Measurements from ENCODE around the gene SLC7A1.

SLC7A1 gene

DNA sequence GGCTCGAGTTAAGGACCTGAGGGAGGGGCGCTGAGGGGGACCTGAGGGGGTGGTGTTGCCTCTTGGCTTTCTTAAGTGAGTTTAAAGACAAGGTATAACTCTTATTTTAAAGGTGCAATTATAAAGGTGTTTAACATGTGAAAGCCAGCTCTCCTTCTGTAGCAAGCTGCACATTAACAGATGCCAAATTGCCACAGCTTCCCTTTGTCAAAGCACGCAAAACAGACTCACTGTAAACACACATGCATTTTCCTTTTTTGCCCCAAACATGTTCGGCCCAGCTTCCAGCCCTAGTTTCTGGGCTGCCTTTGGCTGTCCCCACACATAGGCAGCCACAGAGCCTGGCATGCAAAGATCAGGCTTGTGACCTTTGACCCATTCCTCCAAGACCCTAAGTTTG, 111.9 kb downstream of the SLC7A1 start:
- 67 to 77% methylated on average over 4 of the region's 4 CpGs for WGBS, 2 experiments
- H3K27ac ChIP-seq (ENCODE audit: insufficient read depth, low read depth, low read length, poor library complexity, severe bottlenecking), result peak overlapping the region; percentile 11

DNA sequence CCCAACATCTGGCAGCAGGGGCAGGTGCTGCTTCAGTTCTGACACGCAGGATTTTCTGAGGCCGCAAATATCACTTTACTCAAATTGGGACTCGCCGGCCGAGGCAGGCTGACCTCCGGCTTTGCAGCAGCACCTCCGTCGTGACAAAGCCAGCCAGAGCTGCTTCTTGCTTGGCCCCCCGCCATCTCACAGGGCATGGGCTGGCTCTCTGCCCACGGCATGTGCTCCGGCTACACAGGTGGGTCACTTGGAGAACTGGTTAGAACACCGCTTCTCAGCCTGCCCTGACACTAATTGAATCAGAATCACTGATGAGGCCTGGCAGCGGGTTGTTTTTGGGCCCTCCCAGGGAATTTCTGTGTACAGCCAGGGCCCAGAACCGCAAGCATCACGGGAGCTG, 112.3 kb downstream of the SLC7A1 start:
- H3K9me3 ChIP-seq (ENCODE audit: control insufficient read depth, low read length), result no peaks in the 10 kb centered on the region
- H3K27me3 ChIP-seq (ENCODE audit: control insufficient read depth, insufficient read depth, low read length, poor library complexity, severe bottlenecking), result no peaks in the 10 kb centered on the region
- WGBS, 2 experiments, result 90 to 91% methylated on average over 15 of the region's 15 CpGs
- H3K27ac ChIP-seq (ENCODE audit: insufficient read depth, low read depth, low read length, poor library complexity, severe bottlenecking), result no peak overlapping the region
- H3K36me3 ChIP-seq (ENCODE audit: control insufficient read depth, insufficient read depth, low read length), result no peaks in the 10 kb centered on the region
- H3K4me1 ChIP-seq (ENCODE audit: control insufficient read depth, insufficient read depth, low read length), result peaks cover 22% of the 10 kb centered on the region
- no peak overlapping the region for H3K4me3 ChIP-seq (ENCODE audit: insufficient read depth, low read depth, low read length)

More for the DNA sequence above, 111.9 kb downstream of the SLC7A1 start:
- no peaks in the 10 kb centered on the region for H3K9me3 ChIP-seq (ENCODE audit: control insufficient read depth, low read length)
- H3K36me3 ChIP-seq (ENCODE audit: control insufficient read depth, insufficient read depth, low read length), result no peaks in the 10 kb centered on the region
- no peaks in the 10 kb centered on the region for H3K27me3 ChIP-seq (ENCODE audit: control insufficient read depth, insufficient read depth, low read length, poor library complexity, severe bottlenecking)
- peaks cover 22% of the 10 kb centered on the region for H3K4me1 ChIP-seq (ENCODE audit: control insufficient read depth, insufficient read depth, low read length)
- no peak overlapping the region for H3K4me3 ChIP-seq (ENCODE audit: insufficient read depth, low read depth, low read length)

DNA sequence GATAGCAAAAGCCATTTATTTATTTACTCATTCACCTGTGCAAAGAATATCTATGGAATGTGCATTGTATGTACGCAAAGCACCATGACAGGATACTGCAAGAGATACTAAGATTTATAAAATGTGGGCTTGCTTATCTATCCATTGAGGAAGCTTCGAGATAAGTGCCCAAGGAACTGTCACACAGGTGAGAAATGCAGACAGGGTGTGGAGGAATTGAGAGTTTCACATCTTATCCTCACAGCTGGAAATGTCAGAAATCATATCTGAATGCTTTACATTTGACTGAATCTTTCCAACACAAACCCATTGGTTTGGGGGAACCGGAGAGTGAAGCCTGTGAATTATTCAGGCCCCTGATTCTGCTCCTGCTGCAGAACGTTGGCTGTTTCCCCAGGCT, 113.0 kb downstream of the SLC7A1 start:
- Histone ChIP-seq H3K4me1 (ENCODE audit: control insufficient read depth, insufficient read depth, low read length) (peaks cover 22% of the 10 kb centered on the region), H3K36me3 (ENCODE audit: control insufficient read depth, insufficient read depth, low read length) (no peaks in the 10 kb centered on the region), H3K9me3 (ENCODE audit: control insufficient read depth, low read length) (no peaks in the 10 kb centered on the region), H3K27me3 (ENCODE audit: control insufficient read depth, insufficient read depth, low read length, poor library complexity, severe bottlenecking) (no peaks in the 10 kb centered on the region), H3K4me3 (ENCODE audit: insufficient read depth, low read depth, low read length) (no peak overlapping the region), H3K27ac (ENCODE audit: insufficient read depth, low read depth, low read length, poor library complexity, severe bottlenecking) (no peak overlapping the region)
- 91 to 96% methylated on average over 4 of the region's 4 CpGs for WGBS, 2 experiments

DNA sequence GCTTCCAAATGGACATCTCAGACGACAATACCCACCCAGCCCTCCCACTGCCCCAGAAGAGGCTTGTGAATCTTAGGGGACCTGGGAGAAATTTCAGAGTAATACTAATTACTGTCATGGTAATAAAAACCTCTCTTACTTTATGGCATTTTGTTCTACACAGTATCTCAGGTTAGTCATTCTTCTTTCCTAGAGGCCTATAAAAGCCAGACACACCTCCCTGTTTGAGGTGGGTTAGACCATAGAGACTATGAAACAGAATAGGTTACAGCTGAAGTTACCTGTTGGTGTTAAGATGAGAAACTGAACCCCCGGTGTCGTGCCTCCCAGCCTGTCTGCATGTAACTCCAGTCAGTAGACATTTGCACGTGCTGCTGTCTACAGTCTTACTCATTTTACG, 113.9 kb downstream of the SLC7A1 start:
- H3K4me3 ChIP-seq (ENCODE audit: insufficient read depth, low read depth, low read length), result no peak overlapping the region
- WGBS, 2 experiments, result 94% methylated on average over 4 to 5 of the region's 5 CpGs
- no peak overlapping the region for H3K27ac ChIP-seq (ENCODE audit: insufficient read depth, low read depth, low read length, poor library complexity, severe bottlenecking)
- H3K4me1 ChIP-seq (ENCODE audit: control insufficient read depth, insufficient read depth, low read length), result peaks cover 26% of the 10 kb centered on the region
- no peaks in the 10 kb centered on the region for H3K27me3 ChIP-seq (ENCODE audit: control insufficient read depth, insufficient read depth, low read length, poor library complexity, severe bottlenecking)
- H3K9me3 ChIP-seq (ENCODE audit: control insufficient read depth, low read length), result no peaks in the 10 kb centered on the region
- H3K36me3 ChIP-seq (ENCODE audit: control insufficient read depth, insufficient read depth, low read length), result no peaks in the 10 kb centered on the region

- Histone ChIP-seq H3K4me3 (ENCODE audit: insufficient read depth, low read depth, low read length) (no peak overlapping the region), H3K9me3 (ENCODE audit: control insufficient read depth, low read length) (no peaks in the 10 kb centered on the region), H3K27ac (ENCODE audit: insufficient read depth, low read depth, low read length, poor library complexity, severe bottlenecking) (no peak overlapping the region), H3K36me3 (ENCODE audit: control insufficient read depth, insufficient read depth, low read length) (no peaks in the 10 kb centered on the region), H3K4me1 (ENCODE audit: control insufficient read depth, insufficient read depth, low read length) (peaks cover 26% of the 10 kb centered on the region), H3K27me3 (ENCODE audit: control insufficient read depth, insufficient read depth, low read length, poor library complexity, severe bottlenecking) (no peaks in the 10 kb centered on the region)
- 94% methylated on average over 9 of the region's 11 CpGs for WGBS, 2 experiments
These were observed 114.5 kb downstream of the SLC7A1 start for GRCh38 chr13:29480893-29481525.

GRCh38 chr13:29479716-29480492, 115.6 kb downstream of the SLC7A1 start:
- Histone ChIP-seq H3K27me3 (ENCODE audit: control insufficient read depth, insufficient read depth, low read length, poor library complexity, severe bottlenecking) (no peaks in the 10 kb centered on the region), H3K4me3 (ENCODE audit: insufficient read depth, low read depth, low read length) (no peak overlapping the region), H3K4me1 (ENCODE audit: control insufficient read depth, insufficient read depth, low read length) (peaks cover 23% of the 10 kb centered on the region), H3K9me3 (ENCODE audit: control insufficient read depth, low read length) (no peaks in the 10 kb centered on the region), H3K27ac (ENCODE audit: insufficient read depth, low read depth, low read length, poor library complexity, severe bottlenecking) (no peak overlapping the region), H3K36me3 (ENCODE audit: control insufficient read depth, insufficient read depth, low read length) (no peaks in the 10 kb centered on the region)
- WGBS, 2 experiments, result 89 to 90% methylated on average over 25 of the region's 25 CpGs

- WGBS, 2 experiments, result 89 to 96% methylated on average over 1 to 2 of the region's 3 CpGs
- H3K4me3 ChIP-seq (ENCODE audit: insufficient read depth, low read depth, low read length), result no peak overlapping the region
- H3K36me3 ChIP-seq (ENCODE audit: control insufficient read depth, insufficient read depth, low read length), result no peaks in the 10 kb centered on the region
- no peaks in the 10 kb centered on the region for H3K27me3 ChIP-seq (ENCODE audit: control insufficient read depth, insufficient read depth, low read length, poor library complexity, severe bottlenecking)
- no peaks in the 10 kb centered on the region for H3K9me3 ChIP-seq (ENCODE audit: control insufficient read depth, low read length)
- H3K27ac ChIP-seq (ENCODE audit: insufficient read depth, low read depth, low read length, poor library complexity, severe bottlenecking), result no peak overlapping the region
- peaks cover 4% of the 10 kb centered on the region for H3K4me1 ChIP-seq (ENCODE audit: control insufficient read depth, insufficient read depth, low read length)
These were observed 119.4 kb downstream of the SLC7A1 start for GRCh38 chr13:29476046-29476445.

DNA sequence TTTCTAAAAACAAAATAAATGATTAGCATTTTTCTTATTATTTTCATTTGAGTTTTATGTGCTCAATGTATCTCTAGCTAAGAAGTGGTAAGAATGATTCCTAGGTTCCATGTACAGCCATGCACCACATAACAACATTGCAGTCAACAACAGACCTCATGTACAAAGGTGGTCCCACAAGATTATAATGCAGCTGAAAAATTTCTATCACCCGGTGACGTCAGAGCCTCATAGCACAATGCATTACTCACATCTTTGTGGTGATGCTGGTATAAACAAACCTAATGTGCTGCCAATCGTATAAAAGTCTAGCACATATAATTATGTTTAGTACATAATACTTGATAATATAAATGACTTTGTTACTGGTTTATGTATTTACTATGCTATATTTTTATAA, 120.5 kb downstream of the SLC7A1 start:
- Histone ChIP-seq H3K4me1 (ENCODE audit: control insufficient read depth, insufficient read depth, low read length) (peaks cover 4% of the 10 kb centered on the region), H3K9me3 (ENCODE audit: control insufficient read depth, low read length) (no peaks in the 10 kb centered on the region), H3K36me3 (ENCODE audit: control insufficient read depth, insufficient read depth, low read length) (no peaks in the 10 kb centered on the region), H3K4me3 (ENCODE audit: insufficient read depth, low read depth, low read length) (no peak overlapping the region), H3K27ac (ENCODE audit: insufficient read depth, low read depth, low read length, poor library complexity, severe bottlenecking) (no peak overlapping the region), H3K27me3 (ENCODE audit: control insufficient read depth, insufficient read depth, low read length, poor library complexity, severe bottlenecking) (no peaks in the 10 kb centered on the region)
- WGBS, 2 experiments, result 88 to 90% methylated on average over 2 of the region's 3 CpGs

DNA sequence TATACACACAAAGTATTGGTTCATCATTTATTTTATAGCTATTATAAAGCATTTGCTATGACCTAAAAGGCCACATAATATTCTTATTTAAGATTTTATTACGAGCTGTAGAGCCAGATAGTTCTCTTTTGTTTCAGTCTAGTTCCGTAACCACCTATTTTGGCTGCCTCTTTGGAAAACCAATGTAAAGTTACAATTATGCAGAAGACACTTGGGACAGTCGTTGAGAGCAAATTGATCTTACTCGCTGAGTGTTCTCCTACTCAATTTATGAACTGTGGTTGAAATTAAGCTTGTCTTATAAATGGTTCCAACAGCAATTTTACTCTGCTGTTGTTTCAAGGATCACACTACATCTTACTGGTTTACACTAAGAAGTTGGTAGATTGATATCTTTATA, 122.3 kb downstream of the SLC7A1 start:
- H3K4me3 ChIP-seq (ENCODE audit: insufficient read depth, low read depth, low read length), result no peak overlapping the region
- no peak overlapping the region for H3K27ac ChIP-seq (ENCODE audit: insufficient read depth, low read depth, low read length, poor library complexity, severe bottlenecking)
- WGBS, 2 experiments, result 78 to 84% methylated on average over 4 of the region's 4 CpGs
- H3K9me3 ChIP-seq (ENCODE audit: control insufficient read depth, low read length), result no peaks in the 10 kb centered on the region
- H3K27me3 ChIP-seq (ENCODE audit: control insufficient read depth, insufficient read depth, low read length, poor library complexity, severe bottlenecking), result no peaks in the 10 kb centered on the region
- H3K4me1 ChIP-seq (ENCODE audit: control insufficient read depth, insufficient read depth, low read length), result peaks cover 4% of the 10 kb centered on the region
- no peaks in the 10 kb centered on the region for H3K36me3 ChIP-seq (ENCODE audit: control insufficient read depth, insufficient read depth, low read length)

DNA sequence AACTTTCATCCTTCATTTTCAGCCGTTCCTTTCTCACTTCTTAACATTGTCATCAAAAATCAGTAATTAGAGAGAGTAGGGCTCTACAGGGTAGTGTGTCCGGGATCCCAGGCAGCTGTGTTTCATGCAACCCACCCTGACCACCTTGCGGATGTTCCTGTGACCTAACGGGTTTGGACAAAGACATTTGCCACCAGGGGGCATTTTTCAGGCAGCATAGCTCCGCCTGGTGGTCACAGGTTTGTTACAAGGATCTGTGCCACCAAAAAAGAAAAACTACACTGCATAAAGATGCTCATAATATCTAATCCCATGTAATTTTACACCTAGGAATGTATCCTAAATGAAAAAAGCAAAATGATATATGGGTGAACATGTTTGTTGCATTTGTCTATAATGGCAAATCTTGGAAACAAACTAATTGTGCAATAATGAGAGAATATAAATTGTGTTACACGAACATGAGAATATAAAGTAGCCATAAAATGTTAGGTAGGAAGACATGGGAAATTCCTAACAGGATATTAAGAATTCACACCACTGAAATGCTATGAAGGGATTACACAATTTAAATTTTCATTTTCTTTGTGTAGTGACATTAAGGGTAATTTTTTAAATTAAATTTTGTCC, 123.0 kb downstream of the SLC7A1 start:
- WGBS, 2 experiments, result 51 to 53% methylated on average over 6 of the region's 6 CpGs
- H3K4me1 ChIP-seq (ENCODE audit: control insufficient read depth, insufficient read depth, low read length), result peaks cover 4% of the 10 kb centered on the region
- H3K27me3 ChIP-seq (ENCODE audit: control insufficient read depth, insufficient read depth, low read length, poor library complexity, severe bottlenecking), result no peaks in the 10 kb centered on the region
- H3K4me3 ChIP-seq (ENCODE audit: insufficient read depth, low read depth, low read length), result no peak overlapping the region
- H3K36me3 ChIP-seq (ENCODE audit: control insufficient read depth, insufficient read depth, low read length), result no peaks in the 10 kb centered on the region
- no peak overlapping the region for H3K27ac ChIP-seq (ENCODE audit: insufficient read depth, low read depth, low read length, poor library complexity, severe bottlenecking)
- no peaks in the 10 kb centered on the region for H3K9me3 ChIP-seq (ENCODE audit: control insufficient read depth, low read length)
